Activated naive CD4-positive, alpha-beta T cell (primary cell): Measurements from ENCODE around the gene RFTN1.

ENCODE experiments used
- DNase-seq, 4 experiments: peaks; one replicate each; lab custom pipeline; 2025; lab: John Stamatoyannopoulos, UW

The RFTN1 gene

GRCh38 chr3:16279010-16279801, 234.3 kb downstream of the RFTN1 start:
- DNase-seq = no peak

GRCh38 chr3:16277471-16277870, 236.0 kb downstream of the RFTN1 start:
- DNase-seq = no peak

DNA sequence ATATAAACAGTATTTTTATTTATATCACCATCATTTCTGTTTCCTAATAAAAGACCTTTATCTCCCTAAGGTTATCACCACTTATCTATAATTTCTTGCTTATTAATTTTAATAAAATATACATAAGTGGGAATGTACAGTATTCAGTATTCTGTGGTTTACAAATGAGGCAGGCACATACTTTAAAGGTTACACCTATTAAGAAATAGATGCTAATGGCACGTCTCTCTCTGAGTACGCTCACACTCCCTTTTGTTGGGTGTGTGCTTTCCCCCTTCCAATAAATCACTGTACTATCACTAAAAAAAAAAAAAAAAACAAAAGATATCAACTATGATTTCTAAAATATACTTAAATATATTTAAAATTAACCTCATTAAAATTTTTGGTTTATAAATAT, 239.6 kb downstream of the RFTN1 start:
- DNase-seq = no peak

DNA sequence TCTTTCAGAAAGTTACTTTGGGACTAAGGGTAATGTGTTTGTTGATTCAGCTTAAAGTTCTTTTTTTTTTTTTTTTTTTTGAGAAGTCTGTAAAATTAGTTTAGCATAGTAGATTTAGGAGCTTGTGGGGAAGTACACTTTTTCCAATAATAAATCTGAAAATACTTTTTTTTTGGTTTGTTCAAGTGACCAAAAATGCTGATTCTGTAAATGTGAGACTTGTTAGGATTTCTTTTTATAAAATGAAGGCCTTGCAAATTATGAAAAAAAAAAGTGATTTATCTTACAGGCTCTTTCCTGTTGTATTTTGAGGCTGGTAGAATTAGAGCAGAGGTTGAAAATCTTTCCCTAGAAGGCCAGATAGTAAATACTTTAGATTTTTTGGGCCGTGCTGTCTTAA, 240.9 kb downstream of the RFTN1 start:
- DNase-seq = no peak

- no peak for DNase-seq
Measured at GRCh38 chr3:16270855-16271254, 242.6 kb downstream of the RFTN1 start.

GRCh38 chr3:16266714-16267113, 246.8 kb downstream of the RFTN1 start:
- no peak for DNase-seq
